ENCODE data around the gene ZNF672. TPM values are rescaled to one million over a fixed set of nuclear protein-coding genes. Genes with fewer than 3 reads are reported as not detected.

The ZNF672 gene
- total and polyA plus RNA-seq, 4 donors: 6.4 to 28.0 (median 20.1) TPM

DNA sequence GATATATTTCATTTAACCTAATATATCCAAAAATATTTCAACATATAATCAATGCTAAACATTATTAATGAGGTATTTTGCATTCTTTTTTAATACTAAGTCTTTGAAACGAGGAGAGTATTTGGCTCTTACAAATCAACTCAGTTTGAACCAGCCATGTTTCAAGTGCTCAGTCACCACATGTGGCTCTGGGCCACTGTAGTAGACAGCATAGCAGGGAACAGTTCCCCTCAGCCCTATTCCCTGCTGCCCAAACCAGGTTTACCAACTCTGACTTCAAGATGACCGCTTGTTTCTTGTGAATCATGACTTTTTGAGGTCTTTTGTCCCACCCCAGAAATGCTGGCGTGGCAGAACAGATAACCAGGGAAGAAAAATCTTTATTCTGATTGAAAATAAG is 5.7 kb downstream of the ZNF672 start:
- Histone ChIP-seq H3K27ac (ENCODE audit: low read depth in 1 of 2, low read length in 2 of 2) (no peak overlapping the region), H3K9me3 (ENCODE audit: control insufficient read depth in 4 of 4, low read length in 3 of 4) (no peaks in the 10 kb centered on the region), H3K4me3 (ENCODE audit: low read depth in 1 of 3, low read length in 3 of 3) (no peak overlapping the region), H3K9ac (ENCODE audit: low read depth in 1 of 2, low read length in 2 of 2) (no peak overlapping the region), H3K36me3 (ENCODE audit: control insufficient read depth in 4 of 4, insufficient read depth in 3 of 4, low read depth in 1 of 4, low read length in 3 of 4) (peaks cover 11 to 43% (median 32%) of the 10 kb centered on the region in 4 donors), H3K4me1 (ENCODE audit: control insufficient read depth in 4 of 4, insufficient read depth in 4 of 4, low read length in 3 of 4) (peaks cover 3 to 15% (median 8%) of the 10 kb centered on the region in 4 donors), H3K27me3 (ENCODE audit: control insufficient read depth in 4 of 4, insufficient read depth in 4 of 4, low read length in 3 of 4) (no peaks in the 10 kb centered on the region)
- DNase-seq (ENCODE audit: low spot score): no peak
- TF ChIP-seq, protein P1, sequence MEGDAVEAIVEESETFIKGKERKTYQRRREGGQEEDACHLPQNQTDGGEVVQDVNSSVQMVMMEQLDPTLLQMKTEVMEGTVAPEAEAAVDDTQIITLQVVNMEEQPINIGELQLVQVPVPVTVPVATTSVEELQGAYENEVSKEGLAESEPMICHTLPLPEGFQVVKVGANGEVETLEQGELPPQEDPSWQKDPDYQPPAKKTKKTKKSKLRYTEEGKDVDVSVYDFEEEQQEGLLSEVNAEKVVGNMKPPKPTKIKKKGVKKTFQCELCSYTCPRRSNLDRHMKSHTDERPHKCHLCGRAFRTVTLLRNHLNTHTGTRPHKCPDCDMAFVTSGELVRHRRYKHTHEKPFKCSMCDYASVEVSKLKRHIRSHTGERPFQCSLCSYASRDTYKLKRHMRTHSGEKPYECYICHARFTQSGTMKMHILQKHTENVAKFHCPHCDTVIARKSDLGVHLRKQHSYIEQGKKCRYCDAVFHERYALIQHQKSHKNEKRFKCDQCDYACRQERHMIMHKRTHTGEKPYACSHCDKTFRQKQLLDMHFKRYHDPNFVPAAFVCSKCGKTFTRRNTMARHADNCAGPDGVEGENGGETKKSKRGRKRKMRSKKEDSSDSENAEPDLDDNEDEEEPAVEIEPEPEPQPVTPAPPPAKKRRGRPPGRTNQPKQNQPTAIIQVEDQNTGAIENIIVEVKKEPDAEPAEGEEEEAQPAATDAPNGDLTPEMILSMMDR (IDR thresholded peaks at IDR 0.05; ENCODE audit: low read depth, low read length, missing input control): no peak
- no peak for TF ChIP-seq GABPA (IDR thresholded peaks at IDR 0.05 in 1 of 2, conservative IDR thresholded peaks at IDR 0.05 in 1 of 2)
- no peak for TF ChIP-seq SP1 (IDR thresholded peaks at IDR 0.05)
- TF ChIP-seq YY1 (IDR thresholded peaks at IDR 0.05): no peak
- TF ChIP-seq JUND (IDR thresholded peaks at IDR 0.05): no peak
- TF ChIP-seq RAD21 (IDR thresholded peaks at IDR 0.05): no peak
- TF ChIP-seq EGR1 (IDR thresholded peaks at IDR 0.05; ENCODE audit: low read depth in 2 of 2): no peak
- no peak for TF ChIP-seq FOXA1 (IDR thresholded peaks at IDR 0.05)
- no peak for TF ChIP-seq NR2F2 (IDR thresholded peaks at IDR 0.05)
- TF ChIP-seq, protein P2, sequence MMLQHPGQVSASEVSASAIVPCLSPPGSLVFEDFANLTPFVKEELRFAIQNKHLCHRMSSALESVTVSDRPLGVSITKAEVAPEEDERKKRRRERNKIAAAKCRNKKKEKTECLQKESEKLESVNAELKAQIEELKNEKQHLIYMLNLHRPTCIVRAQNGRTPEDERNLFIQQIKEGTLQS (IDR thresholded peaks at IDR 0.05): no peak
- TF ChIP-seq, protein P3, sequence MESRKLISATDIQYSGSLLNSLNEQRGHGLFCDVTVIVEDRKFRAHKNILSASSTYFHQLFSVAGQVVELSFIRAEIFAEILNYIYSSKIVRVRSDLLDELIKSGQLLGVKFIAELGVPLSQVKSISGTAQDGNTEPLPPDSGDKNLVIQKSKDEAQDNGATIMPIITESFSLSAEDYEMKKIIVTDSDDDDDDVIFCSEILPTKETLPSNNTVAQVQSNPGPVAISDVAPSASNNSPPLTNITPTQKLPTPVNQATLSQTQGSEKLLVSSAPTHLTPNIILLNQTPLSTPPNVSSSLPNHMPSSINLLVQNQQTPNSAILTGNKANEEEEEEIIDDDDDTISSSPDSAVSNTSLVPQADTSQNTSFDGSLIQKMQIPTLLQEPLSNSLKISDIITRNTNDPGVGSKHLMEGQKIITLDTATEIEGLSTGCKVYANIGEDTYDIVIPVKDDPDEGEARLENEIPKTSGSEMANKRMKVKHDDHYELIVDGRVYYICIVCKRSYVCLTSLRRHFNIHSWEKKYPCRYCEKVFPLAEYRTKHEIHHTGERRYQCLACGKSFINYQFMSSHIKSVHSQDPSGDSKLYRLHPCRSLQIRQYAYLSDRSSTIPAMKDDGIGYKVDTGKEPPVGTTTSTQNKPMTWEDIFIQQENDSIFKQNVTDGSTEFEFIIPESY (IDR thresholded peaks at IDR 0.05): no peak
- TF ChIP-seq TAF1 (conservative IDR thresholded peaks at IDR 0.05): no peak
- TF ChIP-seq RXRA (IDR thresholded peaks at IDR 0.05): no peak
- TF ChIP-seq, protein P4, sequence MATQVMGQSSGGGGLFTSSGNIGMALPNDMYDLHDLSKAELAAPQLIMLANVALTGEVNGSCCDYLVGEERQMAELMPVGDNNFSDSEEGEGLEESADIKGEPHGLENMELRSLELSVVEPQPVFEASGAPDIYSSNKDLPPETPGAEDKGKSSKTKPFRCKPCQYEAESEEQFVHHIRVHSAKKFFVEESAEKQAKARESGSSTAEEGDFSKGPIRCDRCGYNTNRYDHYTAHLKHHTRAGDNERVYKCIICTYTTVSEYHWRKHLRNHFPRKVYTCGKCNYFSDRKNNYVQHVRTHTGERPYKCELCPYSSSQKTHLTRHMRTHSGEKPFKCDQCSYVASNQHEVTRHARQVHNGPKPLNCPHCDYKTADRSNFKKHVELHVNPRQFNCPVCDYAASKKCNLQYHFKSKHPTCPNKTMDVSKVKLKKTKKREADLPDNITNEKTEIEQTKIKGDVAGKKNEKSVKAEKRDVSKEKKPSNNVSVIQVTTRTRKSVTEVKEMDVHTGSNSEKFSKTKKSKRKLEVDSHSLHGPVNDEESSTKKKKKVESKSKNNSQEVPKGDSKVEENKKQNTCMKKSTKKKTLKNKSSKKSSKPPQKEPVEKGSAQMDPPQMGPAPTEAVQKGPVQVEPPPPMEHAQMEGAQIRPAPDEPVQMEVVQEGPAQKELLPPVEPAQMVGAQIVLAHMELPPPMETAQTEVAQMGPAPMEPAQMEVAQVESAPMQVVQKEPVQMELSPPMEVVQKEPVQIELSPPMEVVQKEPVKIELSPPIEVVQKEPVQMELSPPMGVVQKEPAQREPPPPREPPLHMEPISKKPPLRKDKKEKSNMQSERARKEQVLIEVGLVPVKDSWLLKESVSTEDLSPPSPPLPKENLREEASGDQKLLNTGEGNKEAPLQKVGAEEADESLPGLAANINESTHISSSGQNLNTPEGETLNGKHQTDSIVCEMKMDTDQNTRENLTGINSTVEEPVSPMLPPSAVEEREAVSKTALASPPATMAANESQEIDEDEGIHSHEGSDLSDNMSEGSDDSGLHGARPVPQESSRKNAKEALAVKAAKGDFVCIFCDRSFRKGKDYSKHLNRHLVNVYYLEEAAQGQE (IDR thresholded peaks at IDR 0.05): no peak
- no peak for TF ChIP-seq FOXA2 (IDR thresholded peaks at IDR 0.05)
- TF ChIP-seq HNF4A (conservative IDR thresholded peaks at IDR 0.05): no peak
- TF ChIP-seq, protein P5, sequence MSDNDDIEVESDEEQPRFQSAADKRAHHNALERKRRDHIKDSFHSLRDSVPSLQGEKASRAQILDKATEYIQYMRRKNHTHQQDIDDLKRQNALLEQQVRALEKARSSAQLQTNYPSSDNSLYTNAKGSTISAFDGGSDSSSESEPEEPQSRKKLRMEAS (IDR thresholded peaks at IDR 0.05): no peak
- no peak for TF ChIP-seq HNF4G (IDR thresholded peaks at IDR 0.05)
- 80% methylated on average over 3 of the region's 3 CpGs for WGBS

Measured in liver (tissue), 9 donors.